ENCODE results near the gene VAMP8.

DNA sequence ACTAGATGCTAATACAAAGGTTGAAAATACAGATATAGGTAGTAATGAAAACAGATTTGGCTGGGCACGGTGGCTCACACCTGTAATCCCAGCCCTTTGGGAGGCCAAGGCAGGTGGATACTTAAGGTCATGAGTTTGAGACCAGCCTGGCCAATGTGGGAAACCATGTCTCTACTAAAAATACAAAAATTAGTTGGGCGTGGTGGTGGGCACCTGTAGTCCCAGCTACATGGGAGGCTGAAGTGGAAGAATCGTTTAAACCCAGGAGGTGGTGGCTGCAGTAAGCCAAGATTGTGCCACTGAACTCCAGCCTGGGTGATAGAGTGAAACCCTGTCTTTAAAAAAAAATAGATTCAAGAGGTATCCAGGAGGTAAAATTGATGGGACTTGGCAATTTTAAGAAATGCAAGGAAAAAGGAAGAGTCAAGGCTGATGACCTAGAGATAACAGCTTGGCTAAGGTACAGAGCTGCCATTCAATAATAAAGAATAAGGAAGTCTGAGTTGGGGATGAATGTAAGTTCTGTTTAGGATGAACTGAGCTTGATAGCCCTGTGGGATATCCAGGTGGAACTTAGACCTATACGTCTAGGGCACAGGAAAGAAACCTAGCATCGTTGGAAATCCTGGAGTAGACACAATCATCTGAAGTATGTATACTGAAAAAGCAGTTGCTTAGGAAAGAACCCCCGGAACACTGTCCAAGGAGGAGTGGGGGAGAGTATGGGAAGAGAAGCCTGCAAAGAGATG, 29.4 kb upstream of the VAMP8 start:
- TF ChIP-seq, protein P1, sequence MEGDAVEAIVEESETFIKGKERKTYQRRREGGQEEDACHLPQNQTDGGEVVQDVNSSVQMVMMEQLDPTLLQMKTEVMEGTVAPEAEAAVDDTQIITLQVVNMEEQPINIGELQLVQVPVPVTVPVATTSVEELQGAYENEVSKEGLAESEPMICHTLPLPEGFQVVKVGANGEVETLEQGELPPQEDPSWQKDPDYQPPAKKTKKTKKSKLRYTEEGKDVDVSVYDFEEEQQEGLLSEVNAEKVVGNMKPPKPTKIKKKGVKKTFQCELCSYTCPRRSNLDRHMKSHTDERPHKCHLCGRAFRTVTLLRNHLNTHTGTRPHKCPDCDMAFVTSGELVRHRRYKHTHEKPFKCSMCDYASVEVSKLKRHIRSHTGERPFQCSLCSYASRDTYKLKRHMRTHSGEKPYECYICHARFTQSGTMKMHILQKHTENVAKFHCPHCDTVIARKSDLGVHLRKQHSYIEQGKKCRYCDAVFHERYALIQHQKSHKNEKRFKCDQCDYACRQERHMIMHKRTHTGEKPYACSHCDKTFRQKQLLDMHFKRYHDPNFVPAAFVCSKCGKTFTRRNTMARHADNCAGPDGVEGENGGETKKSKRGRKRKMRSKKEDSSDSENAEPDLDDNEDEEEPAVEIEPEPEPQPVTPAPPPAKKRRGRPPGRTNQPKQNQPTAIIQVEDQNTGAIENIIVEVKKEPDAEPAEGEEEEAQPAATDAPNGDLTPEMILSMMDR (conservative IDR thresholded peaks at IDR 0.05 in 1 of 2, IDR thresholded peaks at IDR 0.05 in 1 of 2; ENCODE audit: low read depth in 1 of 2, low read length in 2 of 2) = no peak
- no peak for TF ChIP-seq EZH2 (IDR thresholded peaks at IDR 0.05; ENCODE audit: low read length, missing control alignments)
